GM21390 (cell line): Measurements from ENCODE around the gene COA8.
A peak's percentile ranks its signal among the peaks of the same experiment; 100 is the strongest.

Experiments
- ATAC-seq: cut with Tn5 transposase; IDR thresholded peaks from one replicate; pipeline ENCODE4 v1.9.1; 2021; ENCODE audit not compliant: unreplicated experiment

Gene COA8

DNA sequence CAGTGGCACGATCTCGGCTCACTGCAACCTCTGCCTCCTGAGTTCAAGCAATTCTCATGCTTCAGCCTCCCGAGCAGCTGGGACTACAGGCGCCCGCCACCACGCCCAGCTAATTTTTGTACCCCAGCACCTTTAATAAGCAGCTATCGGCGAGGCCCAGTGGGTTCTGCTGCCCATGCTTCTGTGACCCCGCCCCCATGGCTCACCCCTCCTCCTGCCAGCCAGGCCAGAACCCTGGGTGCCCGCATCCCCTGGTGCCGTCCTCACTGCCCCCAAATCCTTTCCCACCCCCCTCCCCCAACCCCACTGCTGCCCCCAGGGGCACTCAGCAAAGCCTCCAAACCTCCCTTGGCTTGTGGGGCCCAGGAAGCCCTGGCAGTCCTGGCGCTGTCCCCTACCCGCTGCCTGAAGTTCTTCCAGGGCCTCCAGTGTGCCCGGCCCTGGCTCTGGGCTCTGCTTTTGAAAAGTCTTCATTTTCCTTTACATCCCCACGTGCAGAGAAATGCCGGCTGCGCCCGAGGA lies 14.8 kb upstream of the COA8 start:
- ATAC-seq: no peak

- no peak for ATAC-seq
Observed at GRCh38 chr14:103548463-103549351, 14.1 kb upstream of the COA8 start.

DNA sequence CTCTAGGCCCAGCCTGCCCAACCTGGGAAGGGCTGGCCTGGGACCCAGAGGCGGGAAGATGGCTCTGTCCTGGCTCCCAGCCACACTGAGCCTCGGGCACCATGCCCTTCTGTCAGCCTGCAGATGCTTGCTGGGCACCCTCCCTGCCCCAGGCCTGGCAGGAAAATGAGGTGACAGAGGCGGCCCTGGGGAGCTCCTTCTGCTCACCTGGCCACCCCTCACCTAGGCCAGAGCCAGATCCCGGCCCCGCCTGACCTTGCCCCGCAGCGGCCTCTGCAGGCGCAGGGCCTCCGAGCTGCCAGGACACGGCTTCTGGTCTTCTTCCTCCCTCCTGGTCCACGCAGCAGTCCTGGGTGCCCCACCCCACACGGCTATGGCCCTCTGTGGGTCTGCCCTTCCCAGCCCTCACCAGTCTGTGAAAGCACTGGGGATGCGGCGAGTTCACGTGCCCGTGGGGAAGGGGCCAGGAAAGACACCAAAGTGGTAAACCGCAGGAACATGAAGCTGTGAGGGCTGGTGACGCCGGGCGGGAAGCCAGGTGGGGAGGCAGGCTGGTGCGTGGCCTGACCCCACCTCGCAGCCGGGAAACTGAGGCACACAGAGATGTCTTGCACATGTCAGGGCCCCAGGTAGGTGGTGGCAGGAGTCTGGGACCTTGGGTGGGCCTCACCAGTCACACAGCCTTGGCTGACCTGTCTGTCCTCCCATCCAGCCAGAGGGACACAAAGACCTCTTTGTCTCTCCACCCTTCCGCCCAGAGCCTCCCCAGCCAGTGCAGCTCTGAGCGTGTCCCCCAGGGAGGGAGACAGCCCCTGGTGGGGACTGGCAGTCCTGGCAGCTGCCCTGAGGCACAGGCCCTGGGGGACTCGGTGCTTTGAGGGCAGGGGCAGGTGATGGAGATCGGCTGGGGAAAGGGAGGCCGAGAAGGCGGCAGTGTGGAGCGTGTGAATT lies 13.1 kb upstream of the COA8 start:
- no peak for ATAC-seq

GRCh38 chr14:103550451-103551337 lies 12.1 kb upstream of the COA8 start:
- ATAC-seq: no peak

GRCh38 chr14:103551338-103551762 lies 11.4 kb upstream of the COA8 start:
- ATAC-seq: no peak

- no peak for ATAC-seq
Observed at GRCh38 chr14:103552011-103552845, 10.5 kb upstream of the COA8 start.

DNA sequence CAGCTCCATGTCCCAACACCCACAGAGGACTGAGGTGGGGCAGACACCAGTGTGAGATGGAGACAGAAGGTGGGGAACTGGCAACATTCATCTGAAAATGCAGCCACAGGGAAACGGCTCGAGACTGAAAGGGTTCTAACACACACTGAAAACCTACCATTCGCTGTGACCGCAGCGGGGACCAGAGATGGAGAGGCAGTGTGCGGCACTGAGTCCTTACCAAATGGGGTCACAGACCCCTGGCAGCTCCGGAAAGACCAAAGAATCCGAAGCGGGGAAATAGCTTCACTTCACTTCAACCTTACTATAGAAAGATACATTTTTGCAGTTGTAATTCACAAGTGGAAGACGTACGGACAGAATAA lies 9.9 kb upstream of the COA8 start:
- ATAC-seq: no peak

- no peak for ATAC-seq
Observed at GRCh38 chr14:103555559-103556337, 7.0 kb upstream of the COA8 start.

DNA sequence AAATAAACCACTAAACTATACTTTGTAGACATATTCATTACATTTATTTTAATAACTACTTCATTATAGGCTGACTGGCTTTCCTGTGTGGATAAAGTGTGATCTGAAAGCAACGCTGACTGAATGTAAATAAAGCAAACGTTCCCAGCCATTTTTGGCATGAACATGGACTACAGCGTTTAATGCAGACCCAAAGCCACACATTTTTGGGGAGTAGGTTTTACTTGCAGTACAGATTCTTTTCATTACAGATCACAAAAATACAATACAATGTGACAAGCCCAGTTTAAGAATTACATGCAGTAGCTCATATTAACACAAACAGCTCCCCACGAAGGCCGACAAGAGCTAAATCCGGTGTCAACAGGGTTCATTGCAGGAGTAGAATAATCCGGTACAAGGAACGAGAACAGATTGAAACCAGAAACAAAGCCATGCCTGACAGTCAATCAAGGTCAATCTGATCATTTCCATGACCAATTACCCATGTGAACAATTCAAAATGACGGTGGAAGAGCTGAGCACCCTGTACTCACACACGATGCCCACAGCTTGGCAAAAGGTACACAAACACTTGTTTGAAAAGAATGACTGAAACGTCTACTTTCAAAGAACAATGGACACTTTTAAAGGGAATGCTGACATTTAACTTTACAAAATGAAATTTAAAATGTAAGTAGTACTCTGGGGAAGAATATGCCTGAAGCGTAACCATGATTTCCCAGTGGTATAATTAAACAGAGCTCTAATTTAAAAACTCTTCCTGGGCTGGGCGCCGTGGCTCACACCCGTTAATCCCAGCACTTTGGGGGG lies 5.6 kb upstream of the COA8 start:
- no peak for ATAC-seq

DNA sequence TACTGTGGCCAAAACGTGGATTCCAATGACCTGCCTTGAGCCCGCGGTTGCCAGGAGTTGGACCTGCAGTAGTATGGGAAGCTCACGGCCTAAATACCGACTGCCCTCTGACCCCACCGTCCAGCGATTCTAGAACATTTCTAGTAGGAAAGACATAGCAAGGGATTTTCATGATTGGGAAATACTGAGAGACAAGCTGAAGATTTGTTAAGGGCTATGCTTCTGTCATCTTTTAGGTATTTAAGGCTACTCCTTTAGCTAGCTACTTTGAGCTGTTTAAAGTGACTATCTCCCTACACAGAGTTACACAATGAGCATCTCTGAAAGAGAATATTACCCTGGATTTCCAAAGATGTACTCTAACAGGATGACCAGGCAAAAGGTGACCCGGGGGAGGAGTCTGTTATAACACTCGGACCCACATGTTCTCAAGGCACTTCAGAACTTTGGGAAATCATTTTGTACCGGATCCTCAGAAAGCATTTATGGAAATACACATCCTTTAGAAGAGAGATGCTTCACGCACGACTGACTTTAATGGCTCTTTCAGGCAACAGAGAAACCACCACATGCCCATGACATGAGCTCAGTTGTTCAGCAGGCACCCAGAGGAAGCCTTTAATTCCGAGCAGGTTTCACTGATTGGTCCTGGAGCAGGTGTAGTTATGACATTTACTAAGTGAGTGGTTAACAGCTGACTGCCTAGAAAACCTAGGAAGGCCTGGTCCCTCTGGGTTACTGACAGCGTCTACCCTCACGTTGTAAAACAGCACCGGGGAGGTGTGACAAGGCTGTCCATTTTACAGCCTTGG lies 4.5 kb upstream of the COA8 start:
- ATAC-seq: no peak

DNA sequence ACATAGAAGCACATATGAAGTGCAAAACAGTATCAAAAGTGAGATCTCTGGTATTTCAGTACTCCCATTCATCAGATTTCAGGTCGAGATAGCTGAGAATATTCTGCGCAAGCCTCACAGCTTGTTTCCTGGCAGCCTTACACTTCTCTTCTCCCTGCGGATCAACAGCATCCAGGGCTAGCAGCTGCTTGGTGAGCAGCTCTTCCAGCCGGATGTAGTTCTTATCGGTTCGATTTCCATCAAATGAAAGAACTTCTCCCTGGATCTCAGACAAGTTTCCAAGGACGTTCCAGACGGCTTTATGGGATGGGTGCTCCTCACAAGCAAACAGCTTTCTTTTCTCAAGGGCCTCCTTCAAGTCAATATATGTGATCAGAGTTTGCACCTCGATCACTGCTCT lies 3.0 kb upstream of the COA8 start:
- no peak for ATAC-seq

DNA sequence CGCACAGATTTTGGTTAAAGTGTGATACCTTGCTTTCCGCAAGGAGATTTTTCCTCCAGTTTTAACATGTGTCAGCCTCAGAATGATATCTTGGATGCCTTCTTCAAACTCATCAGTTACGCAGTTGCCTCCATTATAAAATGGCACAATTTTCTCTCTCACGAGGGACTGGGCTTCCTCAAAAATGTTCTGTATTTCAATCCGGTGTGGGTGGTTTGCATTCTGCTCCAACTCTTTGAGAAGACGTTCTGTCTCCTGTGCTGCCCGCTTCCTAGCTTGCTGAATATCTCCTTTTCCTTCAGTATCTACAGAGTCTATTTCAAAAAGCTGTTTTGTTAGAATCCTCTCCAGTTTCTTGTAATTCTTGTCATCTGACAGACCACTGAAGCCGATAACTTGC lies 2.1 kb upstream of the COA8 start:
- ATAC-seq: no peak

DNA sequence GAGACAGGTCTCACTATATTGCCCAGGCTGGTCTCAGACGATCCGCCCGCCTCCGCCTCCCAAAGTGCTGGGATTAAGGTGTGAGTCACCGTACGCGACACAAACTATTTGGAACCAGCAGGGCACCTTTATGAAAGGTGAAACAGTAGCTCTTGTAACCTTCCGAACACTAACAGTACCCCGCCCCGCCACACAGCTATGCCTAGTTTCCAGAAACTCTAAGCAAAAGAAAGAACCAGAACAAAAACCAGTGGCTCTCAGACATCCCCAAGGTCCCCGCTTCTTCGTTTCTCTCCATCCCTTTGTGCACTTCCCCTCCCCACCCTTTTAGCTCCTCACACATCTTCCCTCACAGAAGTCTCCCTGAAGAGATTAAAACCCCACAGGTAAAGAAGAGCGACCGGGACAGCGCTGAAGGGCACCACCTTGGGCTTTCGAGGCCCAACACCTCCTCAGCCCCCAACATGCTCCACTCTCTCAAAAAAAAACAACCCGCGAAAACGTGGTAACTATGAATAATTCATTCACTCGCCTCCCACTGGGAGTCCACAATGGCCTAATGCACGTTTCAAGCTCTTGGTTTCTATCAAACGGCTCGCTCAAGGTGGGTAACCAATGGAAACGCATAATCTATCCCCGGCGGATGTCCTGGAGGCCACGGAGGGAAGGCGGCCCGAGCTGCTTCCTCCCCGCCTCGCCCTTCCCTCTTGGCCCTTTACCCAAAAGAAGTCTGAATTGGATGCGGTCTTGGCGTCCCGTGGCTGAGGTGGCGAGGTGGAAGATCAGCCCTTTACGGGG lies 1.2 kb upstream of the COA8 start:
- ATAC-seq: peak; percentile 25

DNA sequence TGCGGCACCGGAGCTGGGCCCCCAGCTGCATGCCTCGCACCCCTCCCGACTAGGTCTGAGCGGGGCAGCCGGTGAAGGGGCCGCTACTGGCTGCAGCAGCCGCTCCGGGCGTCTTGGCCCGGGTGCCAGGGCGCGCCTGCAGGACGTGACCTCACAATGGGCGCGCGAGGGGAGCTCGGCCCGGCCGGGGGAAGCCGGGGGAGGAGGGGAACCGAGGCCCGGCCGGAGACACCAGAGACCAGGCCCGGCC lies 656 bp upstream of the COA8 start:
- ATAC-seq: no peak

- ATAC-seq: no peak
Observed at GRCh38 chr14:103563226-103563620, 463 bp downstream of the COA8 start.

- no peak for ATAC-seq
Observed at GRCh38 chr14:103563844-103564505, 1.2 kb downstream of the COA8 start.
